Measurements from ENCODE around the gene FAM107B.
A peak's percentile ranks its signal among the peaks of the same experiment; 100 is the strongest.
"Not testable (repeated sequence)": the region's sequence is repeated elsewhere in the genome, so short reads cannot be mapped to it uniquely, and the experiment has no call there.

The FAM107B gene

DNA sequence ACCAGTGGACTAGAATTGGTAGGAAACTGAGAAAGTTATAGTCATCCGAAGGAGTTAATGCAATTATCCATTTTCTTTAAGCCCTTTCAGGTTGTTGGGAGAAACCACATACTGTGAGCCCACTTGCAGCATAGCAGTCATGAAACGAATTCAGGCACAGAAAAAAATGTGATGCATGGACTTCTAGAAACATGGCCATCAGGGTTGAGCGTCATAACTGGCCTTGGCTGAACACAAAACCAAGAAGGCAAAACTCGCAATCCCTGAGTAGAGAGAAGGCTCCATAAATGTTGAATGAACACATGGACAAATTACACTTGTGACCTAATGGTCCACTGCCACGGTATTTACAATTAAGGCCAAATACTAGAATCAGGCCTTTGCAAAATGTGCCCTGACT, 121.9 kb downstream of the FAM107B start:
- 88 to 92% methylated on average over 4 to 5 of the region's 5 CpGs for WGBS, 2 experiments (ENCODE audit: insufficient coverage in 2 of 2)
- Histone ChIP-seq H3K9me3 (ENCODE audit: control insufficient read depth, low read length) (no peaks in the 10 kb centered on the region), H3K4me1 (ENCODE audit: control insufficient read depth, insufficient read depth, low read length, poor library complexity, severe bottlenecking) (peaks cover 64% of the 10 kb centered on the region), H3K36me3 (ENCODE audit: control insufficient read depth, insufficient read depth, low read length) (no peaks in the 10 kb centered on the region), H3K27ac (ENCODE audit: low read depth, low read length, severe bottlenecking) (peak overlapping the region; percentile 97), H3K4me3 (ENCODE audit: extremely low read depth, insufficient read depth, low read length, poor library complexity, severe bottlenecking) (no peak overlapping the region)

GRCh38 chr10:14652067-14652466, 122.6 kb downstream of the FAM107B start:
- H3K9me3 ChIP-seq (ENCODE audit: control insufficient read depth, low read length): no peaks in the 10 kb centered on the region
- peak overlapping the region; percentile 97 for H3K27ac ChIP-seq (ENCODE audit: low read depth, low read length, severe bottlenecking)
- 82% methylated on average over 3 of the region's 3 CpGs; no CpG with 5 or more reads in 1 of the 2 experiments for WGBS, 2 experiments (ENCODE audit: insufficient coverage in 2 of 2)
- H3K4me3 ChIP-seq (ENCODE audit: extremely low read depth, insufficient read depth, low read length, poor library complexity, severe bottlenecking): no peak overlapping the region
- H3K4me1 ChIP-seq (ENCODE audit: control insufficient read depth, insufficient read depth, low read length, poor library complexity, severe bottlenecking): peaks cover 58% of the 10 kb centered on the region
- no peaks in the 10 kb centered on the region for H3K36me3 ChIP-seq (ENCODE audit: control insufficient read depth, insufficient read depth, low read length)

GRCh38 chr10:14649739-14650138, 125.0 kb downstream of the FAM107B start:
- Histone ChIP-seq H3K4me1 (ENCODE audit: control insufficient read depth, insufficient read depth, low read length, poor library complexity, severe bottlenecking) (peaks cover 48% of the 10 kb centered on the region), H3K9me3 (ENCODE audit: control insufficient read depth, low read length) (no peaks in the 10 kb centered on the region), H3K4me3 (ENCODE audit: extremely low read depth, insufficient read depth, low read length, poor library complexity, severe bottlenecking) (no peak overlapping the region), H3K27ac (ENCODE audit: low read depth, low read length, severe bottlenecking) (no peak overlapping the region), H3K36me3 (ENCODE audit: control insufficient read depth, insufficient read depth, low read length) (no peaks in the 10 kb centered on the region)
- 94% methylated on average over 2 of the region's 4 CpGs; no CpG with 5 or more reads in 1 of the 2 experiments for WGBS, 2 experiments (ENCODE audit: insufficient coverage in 2 of 2)

GRCh38 chr10:14648946-14649345, 125.8 kb downstream of the FAM107B start:
- Histone ChIP-seq H3K4me3 (ENCODE audit: extremely low read depth, insufficient read depth, low read length, poor library complexity, severe bottlenecking) (no peak overlapping the region), H3K27ac (ENCODE audit: low read depth, low read length, severe bottlenecking) (peak overlapping the region; percentile 87)
- 79 to 100% methylated on average over 1 to 2 of the region's 2 CpGs for WGBS, 2 experiments (ENCODE audit: insufficient coverage in 2 of 2)

DNA sequence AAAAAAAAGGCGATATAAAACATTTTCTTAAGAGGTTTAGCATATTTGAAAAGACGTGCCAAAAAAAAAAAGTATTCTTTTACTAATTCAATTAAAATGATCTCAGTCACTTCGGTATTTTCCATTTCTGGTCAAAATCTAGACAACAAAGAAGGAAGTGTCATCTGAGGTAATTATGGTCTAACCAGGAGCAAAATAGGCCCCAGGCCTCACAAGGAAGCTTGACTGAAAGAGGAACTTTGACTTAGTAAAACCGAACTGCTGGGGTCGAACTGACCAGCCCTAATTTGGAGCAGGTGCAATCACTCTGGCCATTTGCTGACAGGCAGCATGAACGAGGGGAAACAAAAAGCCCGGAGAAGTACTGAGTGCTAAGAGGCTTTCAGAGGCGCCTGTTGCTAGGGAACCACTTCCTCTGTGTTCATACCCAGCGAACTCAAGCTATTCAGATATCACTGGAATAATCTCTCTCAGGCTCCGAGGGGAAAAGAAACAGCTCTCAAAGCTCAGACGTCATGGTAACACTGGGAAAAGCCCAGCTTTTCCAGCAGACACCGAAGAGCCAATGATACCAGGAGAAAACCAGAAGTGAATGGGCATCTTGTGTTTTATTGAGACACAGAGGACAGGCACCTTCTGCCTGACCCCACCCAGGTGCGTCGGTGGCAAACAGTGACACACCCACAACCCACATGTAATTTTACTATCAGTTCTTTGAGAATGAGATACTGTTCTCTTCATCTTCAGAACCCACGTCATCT, 126.5 kb downstream of the FAM107B start:
- 39 to 52% methylated on average over 7 of the region's 15 CpGs for WGBS, 2 experiments (ENCODE audit: insufficient coverage in 2 of 2)
- Histone ChIP-seq H3K4me1 (ENCODE audit: control insufficient read depth, insufficient read depth, low read length, poor library complexity, severe bottlenecking) (peaks cover 38% of the 10 kb centered on the region), H3K36me3 (ENCODE audit: control insufficient read depth, insufficient read depth, low read length) (no peaks in the 10 kb centered on the region), H3K4me3 (ENCODE audit: extremely low read depth, insufficient read depth, low read length, poor library complexity, severe bottlenecking) (no peak overlapping the region), H3K27ac (ENCODE audit: low read depth, low read length, severe bottlenecking) (peak overlapping the region; percentile 87), H3K9me3 (ENCODE audit: control insufficient read depth, low read length) (no peaks in the 10 kb centered on the region)

More at GRCh38 chr10:14648946-14649345, 125.8 kb downstream of the FAM107B start:
- no peaks in the 10 kb centered on the region for H3K9me3 ChIP-seq (ENCODE audit: control insufficient read depth, low read length)
- peaks cover 42% of the 10 kb centered on the region for H3K4me1 ChIP-seq (ENCODE audit: control insufficient read depth, insufficient read depth, low read length, poor library complexity, severe bottlenecking)
- no peaks in the 10 kb centered on the region for H3K36me3 ChIP-seq (ENCODE audit: control insufficient read depth, insufficient read depth, low read length)

GRCh38 chr10:14645239-14645960, 129.3 kb downstream of the FAM107B start:
- H3K9me3 ChIP-seq (ENCODE audit: control insufficient read depth, low read length): no peaks in the 10 kb centered on the region
- H3K27ac ChIP-seq (ENCODE audit: low read depth, low read length, severe bottlenecking): no peak overlapping the region
- WGBS, 2 experiments (ENCODE audit: insufficient coverage in 2 of 2): 60 to 67% methylated on average over 1 of the region's 6 CpGs
- no peaks in the 10 kb centered on the region for H3K36me3 ChIP-seq (ENCODE audit: control insufficient read depth, insufficient read depth, low read length)
- H3K4me1 ChIP-seq (ENCODE audit: control insufficient read depth, insufficient read depth, low read length, poor library complexity, severe bottlenecking): peaks cover 19% of the 10 kb centered on the region
- H3K4me3 ChIP-seq (ENCODE audit: extremely low read depth, insufficient read depth, low read length, poor library complexity, severe bottlenecking): no peak overlapping the region

- Histone ChIP-seq H3K4me3 (ENCODE audit: extremely low read depth, insufficient read depth, low read length, poor library complexity, severe bottlenecking) (no peak overlapping the region), H3K4me1 (ENCODE audit: control insufficient read depth, insufficient read depth, low read length, poor library complexity, severe bottlenecking) (no peaks in the 10 kb centered on the region), H3K27ac (ENCODE audit: low read depth, low read length, severe bottlenecking) (no peak overlapping the region), H3K36me3 (ENCODE audit: control insufficient read depth, insufficient read depth, low read length) (no peaks in the 10 kb centered on the region), H3K9me3 (ENCODE audit: control insufficient read depth, low read length) (no peaks in the 10 kb centered on the region)
- WGBS, 2 experiments (ENCODE audit: insufficient coverage in 2 of 2): 53 to 67% methylated on average over 3 of the region's 3 CpGs
Measured at GRCh38 chr10:14639637-14640036, 135.1 kb downstream of the FAM107B start.

- Histone ChIP-seq H3K4me3 (ENCODE audit: extremely low read depth, insufficient read depth, low read length, poor library complexity, severe bottlenecking) (no peak overlapping the region), H3K9me3 (ENCODE audit: control insufficient read depth, low read length) (no peaks in the 10 kb centered on the region), H3K36me3 (ENCODE audit: control insufficient read depth, insufficient read depth, low read length) (no peaks in the 10 kb centered on the region), H3K4me1 (ENCODE audit: control insufficient read depth, insufficient read depth, low read length, poor library complexity, severe bottlenecking) (no peaks in the 10 kb centered on the region), H3K27ac (ENCODE audit: low read depth, low read length, severe bottlenecking) (no peak overlapping the region)
- 88 to 89% methylated on average over 3 to 4 of the region's 7 CpGs for WGBS, 2 experiments (ENCODE audit: insufficient coverage in 2 of 2)
Measured at GRCh38 chr10:14635043-14635710, 139.5 kb downstream of the FAM107B start.

GRCh38 chr10:14634572-14634971, 140.1 kb downstream of the FAM107B start:
- not testable (repeated sequence) for H3K4me1 ChIP-seq (ENCODE audit: control insufficient read depth, insufficient read depth, low read length, poor library complexity, severe bottlenecking); H3K27ac ChIP-seq (ENCODE audit: low read depth, low read length, severe bottlenecking); H3K4me3 ChIP-seq (ENCODE audit: extremely low read depth, insufficient read depth, low read length, poor library complexity, severe bottlenecking); H3K36me3 ChIP-seq (ENCODE audit: control insufficient read depth, insufficient read depth, low read length); H3K9me3 ChIP-seq (ENCODE audit: control insufficient read depth, low read length)
- WGBS, 2 experiments (ENCODE audit: insufficient coverage in 2 of 2): 69 to 86% methylated on average over 5 of the region's 5 CpGs

GRCh38 chr10:14625765-14626525, 148.8 kb downstream of the FAM107B start:
- 70 to 93% methylated on average over 2 of the region's 10 CpGs for WGBS, 2 experiments (ENCODE audit: insufficient coverage in 2 of 2)
- no peak overlapping the region for H3K4me3 ChIP-seq (ENCODE audit: extremely low read depth, insufficient read depth, low read length, poor library complexity, severe bottlenecking)

More at GRCh38 chr10:14625765-14626525, 148.8 kb downstream of the FAM107B start:
- Histone ChIP-seq H3K4me1 (ENCODE audit: control insufficient read depth, insufficient read depth, low read length, poor library complexity, severe bottlenecking) (no peaks in the 10 kb centered on the region), H3K9me3 (ENCODE audit: control insufficient read depth, low read length) (no peaks in the 10 kb centered on the region), H3K36me3 (ENCODE audit: control insufficient read depth, insufficient read depth, low read length) (no peaks in the 10 kb centered on the region), H3K27ac (ENCODE audit: low read depth, low read length, severe bottlenecking) (peak overlapping the region; percentile 68)

Measured in mesodermal cell (in vitro differentiated cells).